SK-N-SH (cell line): Measurements from ENCODE around the gene AKAP8. TPM values are rescaled to one million over a fixed set of nuclear protein-coding genes. Genes with fewer than 3 reads are reported as not detected.
A peak's percentile ranks its signal among the peaks of the same experiment; 100 is the strongest.

Experiments used
- CTCF ChIA-PET: fragments of 300-600, 350-600 bp; formaldehyde crosslinking; extraction: SDS; loops from one replicate; lab custom pipeline; 2021; lab: Yijun Ruan, JAX
- POLR2A ChIA-PET: fragments of 350-600 bp; sonication (Branson Sonifier 250); formaldehyde crosslinking; extraction: SDS; loops from one replicate; lab custom pipeline; 2020; ENCODE audit warnings: antibody characterized with exemption, inconsistent platforms; lab: Yijun Ruan, JAX
- DNase-seq: peaks from one replicate; pipeline ENCODE4 v3.0.0; 2012
- H2AFZ ChIP-seq: fragments of 200-600 bp; sonication (generic); 2 replicates; pipeline ENCODE4 v1.8.1; 2016; ENCODE audit warnings: antibody characterized with exemption, mild to moderate bottlenecking, low read depth
- H3F3A ChIP-seq: fragments of 200-600 bp; sonication (generic); replicated peaks from 2 replicates; pipeline ENCODE3; 2016; ENCODE audit warnings: antibody characterized with exemption, mild to moderate bottlenecking; ENCODE audit not compliant: insufficient read depth
- H3K27ac ChIP-seq, 2 experiments: fragments of 200-500 bp in 1 of 2; fragments of 200-600 bp in 1 of 2; sonication (Bioruptor generic) in 1 of 2; sonication (generic), shearing (Covaris generic) in 1 of 2; 2 replicates each; pipeline versions ENCODE4 v1.5.1 to v1.6.1; 2014 to 2016; ENCODE audit warnings: low read depth in 2 of 2, inconsistent platforms in 1 of 2, low read length in 1 of 2, mild to moderate bottlenecking in 1 of 2, mixed read lengths in 1 of 2
- H3K27me3 ChIP-seq: fragments of 200-600 bp; sonication (generic), shearing (Covaris generic); 2 replicates; pipeline ENCODE4 v1.6.1; 2016; ENCODE audit warnings: mixed run types; ENCODE audit not compliant: insufficient read depth
- H3K36me3 ChIP-seq, 2 experiments: fragments of 200-500 bp in 1 of 2; fragments of 200-600 bp in 1 of 2; sonication (Bioruptor generic) in 1 of 2; sonication (generic) in 1 of 2; replicated peaks in 1 of 2; 2 replicates each; pipeline versions ENCODE3 to v1.5.1; 2014 to 2016; ENCODE audit warnings: low read length in 1 of 2, mild to moderate bottlenecking in 1 of 2; ENCODE audit not compliant: insufficient read depth in 2 of 2, control insufficient read depth in 1 of 2
- H3K4me1 ChIP-seq, 2 experiments: fragments of 200-500 bp in 1 of 2; fragments of 200-600 bp in 1 of 2; sonication (Bioruptor generic) in 1 of 2; sonication (generic), shearing (Covaris generic) in 1 of 2; 2 replicates each; pipeline versions ENCODE4 v1.5.1 to v1.6.1; 2014 to 2016; ENCODE audit warnings: low read depth in 1 of 2, low read length in 1 of 2, mixed run types in 1 of 2; ENCODE audit not compliant: insufficient read depth in 2 of 2, control insufficient read depth in 1 of 2
- H3K4me2 ChIP-seq: fragments of 200-600 bp; sonication (generic), shearing (Covaris generic); 2 replicates; pipeline ENCODE4 v1.6.1; 2017; ENCODE audit warnings: mixed run types
- H3K4me3 ChIP-seq, 2 experiments: fragments of 200-500 bp in 1 of 2; fragments of 200-600 bp in 1 of 2; sonication (Bioruptor generic) in 1 of 2; sonication (generic), shearing (Covaris generic) in 1 of 2; 2 replicates each; pipeline versions ENCODE4 v1.5.1 to v1.8.1; 2014 to 2016; ENCODE audit warnings: low read depth in 2 of 2, inconsistent platforms in 1 of 2, low read length in 1 of 2, mild to moderate bottlenecking in 1 of 2, mixed read lengths in 1 of 2, moderate library complexity in 1 of 2
- H3K79me2 ChIP-seq: fragments of 200-600 bp; sonication (generic); 2 replicates; pipeline ENCODE4 v1.8.1; 2017; ENCODE audit warnings: mild to moderate bottlenecking; ENCODE audit not compliant: insufficient read depth
- H3K9ac ChIP-seq: fragments of 200-600 bp; sonication (generic); 2 replicates; pipeline ENCODE4 v1.6.1; 2017; ENCODE audit warnings: mixed run types
- H3K9me2 ChIP-seq: fragments of 200-600 bp; sonication (generic); 2 replicates; pipeline ENCODE4 v1.6.1; 2017; ENCODE audit warnings: mixed run types
- H3K9me3 ChIP-seq: fragments of 200-600 bp; sonication (generic); 2 replicates; pipeline ENCODE4 v1.6.1; 2017; ENCODE audit warnings: mixed run types, mild to moderate bottlenecking, moderate library complexity
- H4K20me1 ChIP-seq: fragments of 200-600 bp; sonication (generic); 2 replicates; pipeline ENCODE4 v1.6.1; 2017; ENCODE audit warnings: mild to moderate bottlenecking, mixed run types; ENCODE audit not compliant: insufficient read depth
- CHD2 ChIP-seq: fragments of 150-350 bp; IDR thresholded peaks from 2 replicates; pipeline ENCODE4 v1.6.1; 2018; ENCODE audit warnings: low read length; ENCODE audit not compliant: partially characterized antibody
- EP300 ChIP-seq, 2 experiments: IDR thresholded peaks; 2 replicates each; pipeline versions ENCODE4 v1.4.0 to v1.6.1; 2012; ENCODE audit warnings: borderline replicate concordance in 1 of 2, low read depth in 1 of 2, low read length in 1 of 2
- FOXJ3 ChIP-seq: sonication (generic); formaldehyde crosslinking; IDR thresholded peaks from 2 replicates; pipeline ENCODE4 v1.5.1; 2020; ENCODE audit warnings: mild to moderate bottlenecking, missing genetic modification reagents
- JUND ChIP-seq: IDR thresholded peaks from 2 replicates; pipeline ENCODE4 v1.4.0; 2012
- NFIC ChIP-seq: IDR thresholded peaks from 2 replicates; pipeline ENCODE4 v1.4.0; 2012; ENCODE audit warnings: borderline replicate concordance
- NRF1 ChIP-seq: IDR thresholded peaks from 2 replicates; pipeline ENCODE4 v1.6.1; 2012; ENCODE audit warnings: low read depth, mild to moderate bottlenecking, low read length
- POLR2AphosphoS5 ChIP-seq: IDR thresholded peaks from 2 replicates; pipeline ENCODE4 v1.6.1; 2012; ENCODE audit warnings: low read depth, low read length
- RAD21 ChIP-seq: IDR thresholded peaks from 2 replicates; pipeline ENCODE4 v1.6.1; 2012; ENCODE audit warnings: mild to moderate bottlenecking, low read length
- RFX5 ChIP-seq: IDR thresholded peaks from 2 replicates; pipeline ENCODE4 v1.6.1; 2012; ENCODE audit warnings: mild to moderate bottlenecking, improper control_type of control experiment, low read length
- TCF12 ChIP-seq: IDR thresholded peaks from 2 replicates; pipeline ENCODE4 v1.4.0; 2012
- TEAD4 ChIP-seq: IDR thresholded peaks from 2 replicates; pipeline ENCODE4 v1.4.0; 2012; ENCODE audit warnings: mild to moderate bottlenecking, borderline replicate concordance; ENCODE audit not compliant: insufficient read depth
- WGBS: methylation state at CpG from one replicate; pipeline ENCODE4 v1.1.6; 2017; ENCODE audit warnings: low lambda C conversion rate; 5-methylcytosine and 5-hydroxymethylcytosine counted together
- polyA plus RNA-seq, 3 experiments: library from polyadenylated mRNA; depleted of rRNA; stranded (reverse); fragments of >200 nt; gene quantifications; 2 replicates each; pipeline ENCODE4 v1.2.3, GENCODE V29; 2012
- TF ChIP-seq, protein P1 (sequence below): fragments of 150-350 bp; IDR thresholded peaks from 2 replicates; pipeline ENCODE4 v1.6.1; 2017; ENCODE audit warnings: antibody characterized with exemption, low read length, low read depth, borderline replicate concordance
- TF ChIP-seq, protein P2 (sequence below): IDR thresholded peaks from 2 replicates; pipeline ENCODE4 v1.4.0; 2012; ENCODE audit warnings: low read depth, borderline replicate concordance
- TF ChIP-seq, protein P3 (sequence below): IDR thresholded peaks from 2 replicates; pipeline ENCODE4 v1.4.0; 2012; ENCODE audit warnings: low read depth
- TF ChIP-seq, protein P4 (sequence below): fragments of 150-350 bp; IDR thresholded peaks from 2 replicates; pipeline ENCODE4 v1.6.1; 2016; ENCODE audit warnings: mild to moderate bottlenecking, low read depth, low read length
- TF ChIP-seq, protein P5 (sequence below): IDR thresholded peaks from 2 replicates; pipeline ENCODE4; 2012
- TF ChIP-seq, protein P6 (sequence below): IDR thresholded peaks from 2 replicates; pipeline ENCODE4 v1.4.0; 2012; ENCODE audit warnings: low read depth, borderline replicate concordance

Gene AKAP8
- polyA plus RNA-seq, 1 of the 3 experiments (the other 2 are of a cell fraction), result 17.2 TPM

DNA sequence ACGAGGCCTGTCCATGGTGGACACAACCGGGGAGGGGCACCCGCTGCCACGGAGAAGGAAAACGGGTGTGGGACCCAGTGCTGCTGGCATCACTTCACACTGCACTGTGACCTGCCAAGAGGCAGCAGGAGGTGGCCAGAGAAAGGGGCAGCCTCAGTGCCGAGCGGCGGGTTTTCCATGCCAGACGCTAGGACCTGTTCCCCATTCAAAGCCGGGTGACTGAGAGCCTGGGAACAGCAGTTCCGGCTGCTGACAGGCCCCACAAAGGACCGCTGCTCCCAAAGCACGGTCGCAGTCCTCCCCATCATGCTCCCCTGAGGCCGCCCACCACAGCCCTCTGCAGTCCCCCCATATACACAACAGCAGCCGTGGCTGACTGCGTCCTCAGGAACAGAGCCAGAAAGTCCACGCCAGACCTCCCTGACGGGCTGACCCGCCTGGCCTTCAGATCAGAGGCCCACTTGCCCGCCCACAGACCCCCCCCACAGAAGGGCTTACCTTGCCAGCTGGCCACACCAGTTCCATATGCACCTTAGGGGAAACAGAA is 5.4 kb downstream of the AKAP8 start:
- Histone ChIP-seq H3K27ac (no peak overlapping the region; a peak in 1 of 4 replicates), H3K4me1 (peaks cover 9 to 23% of the 10 kb centered on the region in 2 experiments; a peak in 1 of 4 replicates), H3F3A (peaks cover 6% of the 10 kb centered on the region), H3K4me3 (no peak overlapping the region), H3K36me3 (peaks cover 25 to 44% of the 10 kb centered on the region in 2 experiments), H3K27me3 (no peaks in the 10 kb centered on the region), H2AFZ (no peak overlapping the region), H3K9me2 (no peaks in the 10 kb centered on the region), H3K9me3 (no peaks in the 10 kb centered on the region), H3K9ac (no peak overlapping the region), H3K79me2 (peaks cover 74% of the 10 kb centered on the region), H3K4me2 (no peak overlapping the region), H4K20me1 (peaks cover 61% of the 10 kb centered on the region)
- DNase-seq, result peak; percentile 26
- ChIA-PET CTCF (no interaction called here), POLR2A (no interaction called here)
- 98% methylated on average over 6 of the region's 21 CpGs for WGBS
- TF ChIP-seq TCF12 (no peak), POLR2AphosphoS5 (no peak), JUND (no peak), CHD2 (no peak), NRF1 (no peak), FOXJ3 (CRISPR knock-in tag) (no peak), NFIC (no peak), RFX5 (no peak), TEAD4 (no peak), EP300 (IDR thresholded peaks at IDR 0.05; ENCODE audit: borderline replicate concordance in 1 of 2, low read depth in 1 of 2, low read length in 1 of 2) (no peak), RAD21 (no peak)
- TF ChIP-seq, protein P1, sequence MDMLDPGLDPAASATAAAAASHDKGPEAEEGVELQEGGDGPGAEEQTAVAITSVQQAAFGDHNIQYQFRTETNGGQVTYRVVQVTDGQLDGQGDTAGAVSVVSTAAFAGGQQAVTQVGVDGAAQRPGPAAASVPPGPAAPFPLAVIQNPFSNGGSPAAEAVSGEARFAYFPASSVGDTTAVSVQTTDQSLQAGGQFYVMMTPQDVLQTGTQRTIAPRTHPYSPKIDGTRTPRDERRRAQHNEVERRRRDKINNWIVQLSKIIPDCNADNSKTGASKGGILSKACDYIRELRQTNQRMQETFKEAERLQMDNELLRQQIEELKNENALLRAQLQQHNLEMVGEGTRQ, result no peak
- TF ChIP-seq, protein P2, sequence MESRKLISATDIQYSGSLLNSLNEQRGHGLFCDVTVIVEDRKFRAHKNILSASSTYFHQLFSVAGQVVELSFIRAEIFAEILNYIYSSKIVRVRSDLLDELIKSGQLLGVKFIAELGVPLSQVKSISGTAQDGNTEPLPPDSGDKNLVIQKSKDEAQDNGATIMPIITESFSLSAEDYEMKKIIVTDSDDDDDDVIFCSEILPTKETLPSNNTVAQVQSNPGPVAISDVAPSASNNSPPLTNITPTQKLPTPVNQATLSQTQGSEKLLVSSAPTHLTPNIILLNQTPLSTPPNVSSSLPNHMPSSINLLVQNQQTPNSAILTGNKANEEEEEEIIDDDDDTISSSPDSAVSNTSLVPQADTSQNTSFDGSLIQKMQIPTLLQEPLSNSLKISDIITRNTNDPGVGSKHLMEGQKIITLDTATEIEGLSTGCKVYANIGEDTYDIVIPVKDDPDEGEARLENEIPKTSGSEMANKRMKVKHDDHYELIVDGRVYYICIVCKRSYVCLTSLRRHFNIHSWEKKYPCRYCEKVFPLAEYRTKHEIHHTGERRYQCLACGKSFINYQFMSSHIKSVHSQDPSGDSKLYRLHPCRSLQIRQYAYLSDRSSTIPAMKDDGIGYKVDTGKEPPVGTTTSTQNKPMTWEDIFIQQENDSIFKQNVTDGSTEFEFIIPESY, result no peak
- TF ChIP-seq, protein P3, sequence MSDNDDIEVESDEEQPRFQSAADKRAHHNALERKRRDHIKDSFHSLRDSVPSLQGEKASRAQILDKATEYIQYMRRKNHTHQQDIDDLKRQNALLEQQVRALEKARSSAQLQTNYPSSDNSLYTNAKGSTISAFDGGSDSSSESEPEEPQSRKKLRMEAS, result no peak
- TF ChIP-seq, protein P4, sequence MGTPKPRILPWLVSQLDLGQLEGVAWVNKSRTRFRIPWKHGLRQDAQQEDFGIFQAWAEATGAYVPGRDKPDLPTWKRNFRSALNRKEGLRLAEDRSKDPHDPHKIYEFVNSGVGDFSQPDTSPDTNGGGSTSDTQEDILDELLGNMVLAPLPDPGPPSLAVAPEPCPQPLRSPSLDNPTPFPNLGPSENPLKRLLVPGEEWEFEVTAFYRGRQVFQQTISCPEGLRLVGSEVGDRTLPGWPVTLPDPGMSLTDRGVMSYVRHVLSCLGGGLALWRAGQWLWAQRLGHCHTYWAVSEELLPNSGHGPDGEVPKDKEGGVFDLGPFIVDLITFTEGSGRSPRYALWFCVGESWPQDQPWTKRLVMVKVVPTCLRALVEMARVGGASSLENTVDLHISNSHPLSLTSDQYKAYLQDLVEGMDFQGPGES, result no peak
- TF ChIP-seq, protein P5, sequence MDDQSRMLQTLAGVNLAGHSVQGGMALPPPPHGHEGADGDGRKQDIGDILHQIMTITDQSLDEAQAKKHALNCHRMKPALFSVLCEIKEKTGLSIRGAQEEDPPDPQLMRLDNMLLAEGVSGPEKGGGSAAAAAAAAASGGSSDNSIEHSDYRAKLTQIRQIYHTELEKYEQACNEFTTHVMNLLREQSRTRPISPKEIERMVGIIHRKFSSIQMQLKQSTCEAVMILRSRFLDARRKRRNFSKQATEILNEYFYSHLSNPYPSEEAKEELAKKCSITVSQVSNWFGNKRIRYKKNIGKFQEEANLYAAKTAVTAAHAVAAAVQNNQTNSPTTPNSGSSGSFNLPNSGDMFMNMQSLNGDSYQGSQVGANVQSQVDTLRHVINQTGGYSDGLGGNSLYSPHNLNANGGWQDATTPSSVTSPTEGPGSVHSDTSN, result no peak
- TF ChIP-seq, protein P6, sequence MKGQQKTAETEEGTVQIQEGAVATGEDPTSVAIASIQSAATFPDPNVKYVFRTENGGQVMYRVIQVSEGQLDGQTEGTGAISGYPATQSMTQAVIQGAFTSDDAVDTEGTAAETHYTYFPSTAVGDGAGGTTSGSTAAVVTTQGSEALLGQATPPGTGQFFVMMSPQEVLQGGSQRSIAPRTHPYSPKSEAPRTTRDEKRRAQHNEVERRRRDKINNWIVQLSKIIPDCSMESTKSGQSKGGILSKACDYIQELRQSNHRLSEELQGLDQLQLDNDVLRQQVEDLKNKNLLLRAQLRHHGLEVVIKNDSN, result no peak
